Measurements from ENCODE around the gene CCDC69. TPM values are rescaled to one million over a fixed set of nuclear protein-coding genes. Genes with fewer than 3 reads are reported as not detected.
A peak's percentile ranks its signal among the peaks of the same experiment; 100 is the strongest.

CCDC69 gene
- total and polyA plus RNA-seq, 10 of the 15 experiments (the other 5 are each of a cell fraction or from before 2014, with no cell fraction given), result 13.5 to 106 (median 70.1) TPM

GRCh38 chr5:151270599-151270998, 46.7 kb upstream of the CCDC69 start (continued):
- TF ChIP-seq NFYA (IDR thresholded peaks at IDR 0.05; ENCODE audit: borderline replicate concordance, low read depth, low read length) (no peak), ZBTB40 (IDR thresholded peaks at IDR 0.05; ENCODE audit: borderline replicate concordance) (no peak), POLR2A (IDR thresholded peaks at IDR 0.05; ENCODE audit: low read depth, low read length) (no peak), EP300 (IDR thresholded peaks at IDR 0.05; ENCODE audit: borderline replicate concordance in 1 of 2, control insufficient read depth in 1 of 2, low read depth in 2 of 2, low read length in 2 of 2) (no peak; a peak in 1 of 4 replicates), TCF3 (IDR thresholded peaks at IDR 0.05; ENCODE audit: borderline replicate concordance, insufficient read depth, low read depth, low read length) (no peak), ZBTB33 (IDR thresholded peaks at IDR 0.05) (no peak), BHLHE40 (IDR thresholded peaks at IDR 0.05; ENCODE audit: borderline replicate concordance in 1 of 2, low read depth in 2 of 2, low read length in 1 of 2) (peak in 1 of 2 experiments; percentile 54; a peak in 1 of 4 replicates), SRF (IDR thresholded peaks at IDR 0.05; ENCODE audit: low read depth in 2 of 2, low read length in 2 of 2) (no peak), IKZF2 (IDR thresholded peaks at IDR 0.05) (peak; percentile 74 to 83; a peak in 3 of 4 replicates), ZNF274 (IDR thresholded peaks at IDR 0.05; ENCODE audit: insufficient read depth, insufficient read length) (no peak), NFIC (IDR thresholded peaks at IDR 0.05; ENCODE audit: low read depth, low read length) (peak; percentile 79), IRF3 (IDR thresholded peaks at IDR 0.05) (no peak), KAT2A (conservative IDR thresholded peaks at IDR 0.05; ENCODE audit: control insufficient read depth, low read depth, low read length) (no peak)
- TF ChIP-seq, protein P1, sequence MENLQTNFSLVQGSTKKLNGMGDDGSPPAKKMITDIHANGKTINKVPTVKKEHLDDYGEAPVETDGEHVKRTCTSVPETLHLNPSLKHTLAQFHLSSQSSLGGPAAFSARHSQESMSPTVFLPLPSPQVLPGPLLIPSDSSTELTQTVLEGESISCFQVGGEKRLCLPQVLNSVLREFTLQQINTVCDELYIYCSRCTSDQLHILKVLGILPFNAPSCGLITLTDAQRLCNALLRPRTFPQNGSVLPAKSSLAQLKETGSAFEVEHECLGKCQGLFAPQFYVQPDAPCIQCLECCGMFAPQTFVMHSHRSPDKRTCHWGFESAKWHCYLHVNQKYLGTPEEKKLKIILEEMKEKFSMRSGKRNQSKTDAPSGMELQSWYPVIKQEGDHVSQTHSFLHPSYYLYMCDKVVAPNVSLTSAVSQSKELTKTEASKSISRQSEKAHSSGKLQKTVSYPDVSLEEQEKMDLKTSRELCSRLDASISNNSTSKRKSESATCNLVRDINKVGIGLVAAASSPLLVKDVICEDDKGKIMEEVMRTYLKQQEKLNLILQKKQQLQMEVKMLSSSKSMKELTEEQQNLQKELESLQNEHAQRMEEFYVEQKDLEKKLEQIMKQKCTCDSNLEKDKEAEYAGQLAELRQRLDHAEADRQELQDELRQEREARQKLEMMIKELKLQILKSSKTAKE (IDR thresholded peaks at IDR 0.05; ENCODE audit: low read depth, poor library complexity, severe bottlenecking), result peak; percentile 24
- TF ChIP-seq, protein P2, sequence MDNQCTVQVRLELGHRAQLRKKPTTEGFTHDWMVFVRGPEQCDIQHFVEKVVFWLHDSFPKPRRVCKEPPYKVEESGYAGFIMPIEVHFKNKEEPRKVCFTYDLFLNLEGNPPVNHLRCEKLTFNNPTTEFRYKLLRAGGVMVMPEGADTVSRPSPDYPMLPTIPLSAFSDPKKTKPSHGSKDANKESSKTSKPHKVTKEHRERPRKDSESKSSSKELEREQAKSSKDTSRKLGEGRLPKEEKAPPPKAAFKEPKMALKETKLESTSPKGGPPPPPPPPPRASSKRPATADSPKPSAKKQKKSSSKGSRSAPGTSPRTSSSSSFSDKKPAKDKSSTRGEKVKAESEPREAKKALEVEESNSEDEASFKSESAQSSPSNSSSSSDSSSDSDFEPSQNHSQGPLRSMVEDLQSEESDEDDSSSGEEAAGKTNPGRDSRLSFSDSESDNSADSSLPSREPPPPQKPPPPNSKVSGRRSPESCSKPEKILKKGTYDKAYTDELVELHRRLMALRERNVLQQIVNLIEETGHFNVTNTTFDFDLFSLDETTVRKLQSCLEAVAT (IDR thresholded peaks at IDR 0.05), result no peak
- TF ChIP-seq, protein P3, sequence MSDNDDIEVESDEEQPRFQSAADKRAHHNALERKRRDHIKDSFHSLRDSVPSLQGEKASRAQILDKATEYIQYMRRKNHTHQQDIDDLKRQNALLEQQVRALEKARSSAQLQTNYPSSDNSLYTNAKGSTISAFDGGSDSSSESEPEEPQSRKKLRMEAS (IDR thresholded peaks at IDR 0.05; ENCODE audit: low read depth, low read length), result no peak
- TF ChIP-seq, protein P4, sequence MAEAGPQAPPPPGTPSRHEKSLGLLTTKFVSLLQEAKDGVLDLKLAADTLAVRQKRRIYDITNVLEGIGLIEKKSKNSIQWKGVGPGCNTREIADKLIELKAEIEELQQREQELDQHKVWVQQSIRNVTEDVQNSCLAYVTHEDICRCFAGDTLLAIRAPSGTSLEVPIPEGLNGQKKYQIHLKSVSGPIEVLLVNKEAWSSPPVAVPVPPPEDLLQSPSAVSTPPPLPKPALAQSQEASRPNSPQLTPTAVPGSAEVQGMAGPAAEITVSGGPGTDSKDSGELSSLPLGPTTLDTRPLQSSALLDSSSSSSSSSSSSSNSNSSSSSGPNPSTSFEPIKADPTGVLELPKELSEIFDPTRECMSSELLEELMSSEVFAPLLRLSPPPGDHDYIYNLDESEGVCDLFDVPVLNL (IDR thresholded peaks at IDR 0.05; ENCODE audit: low read depth, low read length), result no peak

Measured in GM12878 (cell line).